Hepatocyte (in vitro differentiated cells): ENCODE data around the gene ZNF385B. TPM values are rescaled to one million over a fixed set of nuclear protein-coding genes. Genes with fewer than 3 reads are reported as not detected.

ENCODE experiments used
- DNase-seq: peaks from one replicate; pipeline ENCODE4 v3.0.0-alpha.2; 2016; ENCODE audit warnings: low spot score
- H2AFZ ChIP-seq: fragments of 200-600 bp; sonication (generic); 2 replicates; pipeline ENCODE4 v1.6.0; 2016; ENCODE audit warnings: antibody characterized with exemption, mild to moderate bottlenecking
- H3K27ac ChIP-seq: fragments of 200-600 bp; sonication (generic); 2 replicates; pipeline ENCODE4 v1.5.1; 2016; ENCODE audit warnings: mild to moderate bottlenecking
- H3K27me3 ChIP-seq: fragments of 200-600 bp; sonication (generic); 2 replicates; pipeline ENCODE4 v1.6.1; 2016
- H3K36me3 ChIP-seq: fragments of 200-600 bp; sonication (generic); replicated peaks from 2 replicates; pipeline ENCODE4 v1.5.1; 2016; ENCODE audit warnings: low read depth; ENCODE audit not compliant: insufficient read depth
- H3K4me1 ChIP-seq: fragments of 200-600 bp; sonication (generic); 2 replicates; pipeline ENCODE4 v1.5.1; 2016; ENCODE audit warnings: mild to moderate bottlenecking, moderate library complexity; ENCODE audit not compliant: insufficient read depth
- H3K4me2 ChIP-seq: fragments of 200-600 bp; sonication (generic); 2 replicates; pipeline ENCODE4 v1.6.0; 2016
- H3K4me3 ChIP-seq: fragments of 200-600 bp; sonication (generic); 2 replicates; pipeline ENCODE4 v1.5.1; 2016; ENCODE audit warnings: mild to moderate bottlenecking
- H3K79me2 ChIP-seq: fragments of 200-600 bp; sonication (generic); 2 replicates; pipeline ENCODE4 v1.6.0; 2017; ENCODE audit warnings: mild to moderate bottlenecking
- H3K9me2 ChIP-seq: fragments of 200-600 bp; sonication (generic); replicated peaks from 2 replicates; pipeline ENCODE4 v1.6.0; 2017; ENCODE audit warnings: mild to moderate bottlenecking; ENCODE audit not compliant: insufficient read depth
- H3K9me3 ChIP-seq: fragments of 200-600 bp; sonication (generic); 2 replicates; pipeline ENCODE4 v1.5.1; 2016; ENCODE audit warnings: low read depth, mild to moderate bottlenecking
- H4K20me1 ChIP-seq: fragments of 200-600 bp; sonication (generic); 2 replicates; pipeline ENCODE4 v1.6.0; 2016; ENCODE audit warnings: mild to moderate bottlenecking; ENCODE audit not compliant: insufficient read depth, poor library complexity, severe bottlenecking
- CTCF ChIP-seq: fragments of 200-600 bp; sonication (generic); IDR thresholded peaks from 2 replicates; pipeline ENCODE4 v1.5.1; 2016; ENCODE audit warnings: antibody characterized with exemption, mild to moderate bottlenecking; ENCODE audit not compliant: poor library complexity
- EZH2 ChIP-seq: fragments of 200-600 bp; sonication (generic); IDR thresholded peaks from 2 replicates; pipeline ENCODE4 v1.6.1; 2016; ENCODE audit warnings: antibody characterized with exemption, mild to moderate bottlenecking, borderline replicate concordance
- EZH2phosphoT487 ChIP-seq: fragments of 200-600 bp; sonication (generic); IDR thresholded peaks from one replicate; pipeline ENCODE4 v1.6.1; 2018; ENCODE audit warnings: antibody characterized with exemption, mild to moderate bottlenecking, low read depth, moderate library complexity; ENCODE audit not compliant: unreplicated experiment, severe bottlenecking
- WGBS: methylation state at CpG from one replicate; pipeline ENCODE4 v1.1.6; 2016; ENCODE audit warnings: low lambda C conversion rate; ENCODE audit errors: missing lambda C conversion rate; 5-methylcytosine and 5-hydroxymethylcytosine counted together
- polyA plus RNA-seq: library from polyadenylated mRNA; unstranded; fragments of >200 nt; fragmentation: Nextera tagmentation; extraction: Ambion mirVana; gene quantifications from 2 replicates; pipeline ENCODE4 v1.2.1, GENCODE V29; 2016
- total RNA-seq: library from RNA; depleted of rRNA; stranded (reverse); fragments of >200 nt; gene quantifications from 2 replicates; pipeline ENCODE4 v1.2.3, GENCODE V29; 2014

Gene ZNF385B
- total and polyA plus RNA-seq, 2 experiments from 2014 or later = 1.8 to 2.4 TPM

DNA sequence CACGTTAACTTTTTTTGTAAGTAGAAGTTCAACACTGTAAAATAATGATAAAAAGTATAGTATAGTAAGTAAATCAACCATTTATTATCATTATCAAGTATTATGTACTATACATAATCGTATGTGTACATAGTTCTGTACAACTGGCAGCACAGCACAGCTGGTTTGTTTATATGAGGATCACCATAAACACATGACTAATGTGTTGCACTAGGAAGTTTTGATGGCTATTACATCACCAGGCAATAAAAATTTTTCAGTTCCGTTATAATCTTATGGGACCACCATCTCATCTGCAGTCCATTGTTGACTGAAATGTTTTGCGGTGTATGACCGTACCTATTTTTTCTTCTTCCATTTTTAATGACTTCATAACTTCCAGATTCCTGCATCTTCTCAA is 39.2 kb upstream of the ZNF385B start:
- H3K79me2 ChIP-seq = no peaks in the 10 kb centered on the region
- no peak overlapping the region for H3K27ac ChIP-seq
- 66% methylated on average over 5 of the region's 5 CpGs for WGBS
- no peaks in the 10 kb centered on the region for H3K27me3 ChIP-seq
- no peak for DNase-seq
- no peak overlapping the region for H3K4me3 ChIP-seq
- no peaks in the 10 kb centered on the region for H3K9me3 ChIP-seq
- no peaks in the 10 kb centered on the region for H4K20me1 ChIP-seq
- H3K36me3 ChIP-seq = no peaks in the 10 kb centered on the region
- no peaks in the 10 kb centered on the region for H3K4me1 ChIP-seq
- no peak overlapping the region for H3K4me2 ChIP-seq
- H2AFZ ChIP-seq = no peak overlapping the region
- TF ChIP-seq EZH2phosphoT487 (no peak), CTCF (no peak), EZH2 (no peak)
- no peaks in the 10 kb centered on the region for H3K9me2 ChIP-seq

DNA sequence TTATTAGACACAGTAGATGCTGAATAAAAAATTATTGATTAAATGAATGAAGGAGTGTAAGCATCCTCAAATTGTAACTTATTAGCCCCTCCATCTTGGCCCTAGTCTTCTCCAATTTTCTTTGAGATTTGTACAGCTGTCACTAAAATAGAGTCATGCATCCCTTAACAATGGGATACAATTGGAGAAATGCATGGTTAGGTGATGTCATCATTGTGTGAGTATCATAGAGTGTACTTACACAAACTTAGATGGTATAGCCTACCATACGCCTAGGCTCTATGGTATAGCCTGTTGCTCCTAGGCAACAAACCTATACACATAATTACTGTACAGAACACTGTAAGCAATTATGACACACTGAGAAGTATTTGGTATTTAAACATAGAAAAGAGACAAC is 38.3 kb upstream of the ZNF385B start:
- 100% methylated on average over 1 of the region's 1 CpG for WGBS
- Histone ChIP-seq H2AFZ (no peak overlapping the region), H3K79me2 (no peaks in the 10 kb centered on the region), H3K4me2 (no peak overlapping the region), H3K36me3 (no peaks in the 10 kb centered on the region), H4K20me1 (no peaks in the 10 kb centered on the region), H3K9me2 (no peaks in the 10 kb centered on the region), H3K4me3 (no peak overlapping the region), H3K4me1 (no peaks in the 10 kb centered on the region), H3K27me3 (no peaks in the 10 kb centered on the region), H3K9me3 (no peaks in the 10 kb centered on the region), H3K27ac (no peak overlapping the region)
- no peak for DNase-seq
- no peak for TF ChIP-seq CTCF
- TF ChIP-seq EZH2phosphoT487 = no peak
- TF ChIP-seq EZH2 = no peak

GRCh38 chr2:179898873-179899272 is 37.5 kb upstream of the ZNF385B start:
- Histone ChIP-seq H3K27me3 (no peaks in the 10 kb centered on the region), H3K9me2 (no peaks in the 10 kb centered on the region), H3K4me3 (no peak overlapping the region), H4K20me1 (no peaks in the 10 kb centered on the region), H3K9me3 (no peaks in the 10 kb centered on the region), H3K4me1 (no peaks in the 10 kb centered on the region), H3K36me3 (no peaks in the 10 kb centered on the region), H3K27ac (no peak overlapping the region), H3K79me2 (no peaks in the 10 kb centered on the region), H2AFZ (no peak overlapping the region), H3K4me2 (no peak overlapping the region)
- peak; percentile 24 for DNase-seq
- WGBS = 62% methylated on average over 4 of the region's 4 CpGs
- TF ChIP-seq EZH2phosphoT487 (no peak), EZH2 (no peak), CTCF (peak; percentile 13)

DNA sequence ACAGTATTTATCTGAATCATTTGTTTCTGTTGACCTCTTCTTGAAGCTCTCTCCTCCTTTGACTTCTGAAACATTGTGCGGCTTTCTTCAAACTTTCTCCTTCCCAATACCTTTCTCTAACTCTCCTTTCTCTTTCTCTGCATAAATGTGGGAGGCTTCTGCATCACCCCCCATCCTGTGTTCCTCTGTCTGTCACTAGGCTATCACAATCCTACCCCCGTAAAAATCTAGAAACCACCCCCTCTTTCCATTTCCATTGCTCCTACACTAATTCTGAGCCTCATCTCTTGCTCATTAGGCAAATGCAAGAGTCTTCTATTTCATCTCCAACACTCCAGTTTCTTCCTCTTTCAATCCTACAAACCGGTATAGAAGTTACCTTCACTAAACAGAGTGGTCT is 32.2 kb upstream of the ZNF385B start:
- H3K9me3 ChIP-seq = no peaks in the 10 kb centered on the region
- H3K79me2 ChIP-seq = no peaks in the 10 kb centered on the region
- TF ChIP-seq EZH2 (no peak), EZH2phosphoT487 (no peak), CTCF (no peak)
- WGBS = 88% methylated on average over 3 of the region's 3 CpGs
- H3K4me1 ChIP-seq = no peaks in the 10 kb centered on the region
- no peaks in the 10 kb centered on the region for H3K36me3 ChIP-seq
- DNase-seq = no peak
- H3K27ac ChIP-seq = no peak overlapping the region
- no peak overlapping the region for H2AFZ ChIP-seq
- H4K20me1 ChIP-seq = no peaks in the 10 kb centered on the region
- no peaks in the 10 kb centered on the region for H3K9me2 ChIP-seq
- H3K27me3 ChIP-seq = no peaks in the 10 kb centered on the region
- H3K4me2 ChIP-seq = no peak overlapping the region
- no peak overlapping the region for H3K4me3 ChIP-seq
